PC-3 (cell line): ENCODE measurements around the gene CES5A. TPM values are rescaled to one million over a fixed set of nuclear protein-coding genes. Genes with fewer than 3 reads are reported as not detected.

Experiments used
- ATAC-seq: fragments of 200-7000 bp; cut with Tn5 transposase; 2 replicates; pipeline ENCODE4 v1.9.1; 2020; ENCODE audit warnings: mild to moderate bottlenecking, moderate library complexity
- BruUV-seq: library from RNA; stranded (reverse); fragments of 400-500 nt; replicated peaks from 2 replicates; lab custom pipeline; 2021; lab: Mats Ljungman, UMichigan
- CTCF ChIA-PET: fragments of 300-600 bp; sonication (Branson Sonifier 250); formaldehyde crosslinking; loops from one replicate; lab custom pipeline; 2022; ENCODE audit warnings: antibody characterized with exemption; lab: Charles Lee
- POLR2A ChIA-PET: fragments of 300-600 bp; sonication (Branson Sonifier 250); formaldehyde crosslinking; loops from one replicate; lab custom pipeline; 2022; ENCODE audit warnings: antibody characterized with exemption; ENCODE audit not compliant: unreplicated experiment; lab: Charles Lee
- DNase-seq: peaks from one replicate; pipeline ENCODE4 v3.0.0-alpha.2; 2015
- H2AFZ ChIP-seq: fragments of 300-600 bp; sonication (generic); 2 replicates; pipeline ENCODE4 v1.6.0; 2016; ENCODE audit warnings: antibody characterized with exemption, low read length
- H3F3A ChIP-seq: fragments of 300-600 bp; sonication (generic); one replicate; pipeline ENCODE4 v1.6.0; 2017; ENCODE audit warnings: antibody characterized with exemption, low read length, control low read depth, mild to moderate bottlenecking; ENCODE audit not compliant: unreplicated experiment
- H3K27ac ChIP-seq: fragments of 300-600 bp; sonication (generic); 2 replicates; pipeline ENCODE4 v1.5.1; 2016; ENCODE audit warnings: mild to moderate bottlenecking, low read length
- H3K27me3 ChIP-seq: fragments of 300-600 bp; sonication (generic); 2 replicates; pipeline ENCODE4 v1.6.1; 2016; ENCODE audit warnings: low read length, mixed read lengths
- H3K36me3 ChIP-seq: fragments of 300-600 bp; sonication (generic); 2 replicates; pipeline ENCODE4 v1.6.1; 2016; ENCODE audit warnings: low read depth, mixed run types, low read length, mixed read lengths
- H3K4me1 ChIP-seq: fragments of 300-600 bp; sonication (generic); 2 replicates; pipeline ENCODE4 v1.5.1; 2016; ENCODE audit warnings: low read length; ENCODE audit not compliant: insufficient read depth
- H3K4me2 ChIP-seq: fragments of 300-600 bp; sonication (generic); 2 replicates; pipeline ENCODE4 v1.6.0; 2016; ENCODE audit warnings: low read length
- H3K4me3 ChIP-seq: fragments of 300-600 bp; sonication (generic); 2 replicates; pipeline ENCODE4 v1.5.1; 2016; ENCODE audit warnings: mild to moderate bottlenecking, low read length, mixed read lengths
- H3K79me2 ChIP-seq: fragments of 300-600 bp; sonication (generic); 2 replicates; pipeline ENCODE4 v1.6.1; 2017; ENCODE audit warnings: low read length, mixed read lengths
- H3K9ac ChIP-seq: fragments of 300-600 bp; sonication (generic); 2 replicates; pipeline ENCODE4 v1.6.0; 2016; ENCODE audit warnings: mild to moderate bottlenecking, low read length
- H3K9me2 ChIP-seq: fragments of 300-600 bp; sonication (generic); replicated peaks from 2 replicates; pipeline ENCODE4 v1.6.1; 2016; ENCODE audit warnings: mixed run types, low read length, mixed read lengths
- H3K9me3 ChIP-seq: fragments of 300-600 bp; sonication (generic); 2 replicates; pipeline ENCODE4 v1.6.1; 2016; ENCODE audit warnings: low read length, mixed read lengths
- H4K20me1 ChIP-seq: fragments of 300-600 bp; sonication (generic); 2 replicates; pipeline ENCODE4 v1.6.1; 2016; ENCODE audit warnings: low read length, mixed read lengths
- CTCF ChIP-seq: fragments of 300-600 bp; sonication (generic); conservative IDR thresholded peaks from 2 replicates; pipeline ENCODE4 v1.5.1; 2017; ENCODE audit warnings: antibody characterized with exemption, low read depth, mild to moderate bottlenecking, low read length
- EZH2 ChIP-seq: fragments of 300-600 bp; sonication (generic); IDR thresholded peaks from one replicate; pipeline ENCODE4 v1.6.1; 2017; ENCODE audit warnings: antibody characterized with exemption, mild to moderate bottlenecking, low read length; ENCODE audit not compliant: unreplicated experiment
- EZH2phosphoT487 ChIP-seq: fragments of 300-600 bp; sonication (generic); IDR thresholded peaks from 2 replicates; pipeline ENCODE4 v1.6.1; 2018; ENCODE audit warnings: mild to moderate bottlenecking, antibody characterized with exemption, low read length, borderline replicate concordance
- intact Hi-C: fragments of 100-400 bp; cut with micrococcal nuclease; formaldehyde crosslinking; loops from 2 replicates; pipeline ENCODE4 v1.9.0; 2023
- total RNA-seq: library from RNA; depleted of rRNA; stranded (reverse); fragments of >200 nt; gene quantifications from 2 replicates; pipeline ENCODE4 v1.2.3, GENCODE V29; 2014

The CES5A gene
- total RNA-seq, 1 experiment from 2014 or later: not detected

GRCh38 chr16:55912022-55912421 lies 36.8 kb upstream of the CES5A start:
- H3K79me2 ChIP-seq: no peaks in the 10 kb centered on the region
- H3K4me2 ChIP-seq: no peak overlapping the region
- DNase-seq (no peak), ATAC-seq (no peak)
- ChIA-PET CTCF (no interaction called here), POLR2A (no interaction called here)
- no peaks in the 10 kb centered on the region for H3K9me3 ChIP-seq
- H3K9me2 ChIP-seq: no peaks in the 10 kb centered on the region
- no peaks in the 10 kb centered on the region for H3K4me1 ChIP-seq
- intact Hi-C loops: no loop called here
- H3K27ac ChIP-seq: no peak overlapping the region
- H3K36me3 ChIP-seq: no peaks in the 10 kb centered on the region
- H4K20me1 ChIP-seq: no peaks in the 10 kb centered on the region
- no peak overlapping the region for H2AFZ ChIP-seq
- no peak overlapping the region for H3K4me3 ChIP-seq
- no TSS peak for BruUV-seq
- TF ChIP-seq EZH2 (no peak), CTCF (no peak), EZH2phosphoT487 (no peak)
- no peak overlapping the region for H3K9ac ChIP-seq
- H3K27me3 ChIP-seq: no peaks in the 10 kb centered on the region
- H3F3A ChIP-seq: no peaks in the 10 kb centered on the region

- H3K4me2 ChIP-seq: no peak overlapping the region
- H3F3A ChIP-seq: no peaks in the 10 kb centered on the region
- H3K9me3 ChIP-seq: no peaks in the 10 kb centered on the region
- H3K4me3 ChIP-seq: no peak overlapping the region
- ATAC-seq (no peak), DNase-seq (no peak)
- H3K27me3 ChIP-seq: no peaks in the 10 kb centered on the region
- H3K9me2 ChIP-seq: no peaks in the 10 kb centered on the region
- BruUV-seq: no TSS peak
- no peaks in the 10 kb centered on the region for H3K79me2 ChIP-seq
- H3K36me3 ChIP-seq: no peaks in the 10 kb centered on the region
- ChIA-PET POLR2A (no interaction called here), CTCF (no interaction called here)
- no peak overlapping the region for H3K27ac ChIP-seq
- H3K9ac ChIP-seq: no peak overlapping the region
- no peak for TF ChIP-seq CTCF
- TF ChIP-seq EZH2phosphoT487: no peak
- no peak for TF ChIP-seq EZH2
- H3K4me1 ChIP-seq: no peaks in the 10 kb centered on the region
- H4K20me1 ChIP-seq: no peaks in the 10 kb centered on the region
- intact Hi-C loops: no loop called here
- H2AFZ ChIP-seq: no peak overlapping the region
Measured at GRCh38 chr16:55911616-55912015, 36.4 kb upstream of the CES5A start.

GRCh38 chr16:55909876-55910275 lies 34.7 kb upstream of the CES5A start:
- no TSS peak for BruUV-seq
- CTCF ChIA-PET: no interaction called here
- DNase-seq (no peak), ATAC-seq (no peak)
- no peaks in the 10 kb centered on the region for H3F3A ChIP-seq
- H3K4me2 ChIP-seq: no peak overlapping the region
- H3K9ac ChIP-seq: no peak overlapping the region
- H3K9me2 ChIP-seq: no peaks in the 10 kb centered on the region
- H4K20me1 ChIP-seq: no peaks in the 10 kb centered on the region
- intact Hi-C loops: no loop called here
- no peaks in the 10 kb centered on the region for H3K79me2 ChIP-seq
- H3K27ac ChIP-seq: no peak overlapping the region
- no peaks in the 10 kb centered on the region for H3K36me3 ChIP-seq
- no peaks in the 10 kb centered on the region for H3K4me1 ChIP-seq
- no peak overlapping the region for H2AFZ ChIP-seq
- no peaks in the 10 kb centered on the region for H3K27me3 ChIP-seq
- POLR2A ChIA-PET: no interaction called here
- H3K4me3 ChIP-seq: no peak overlapping the region
- no peaks in the 10 kb centered on the region for H3K9me3 ChIP-seq
- TF ChIP-seq EZH2: no peak
